GM18511 (cell line): ENCODE data around the gene STAC2.
"Not testable (repeated sequence)": the region's sequence is repeated elsewhere in the genome, so short reads cannot be mapped to it uniquely, and the experiment has no call there.

Experiments used
- ATAC-seq: cut with Tn5 transposase; IDR thresholded peaks from one replicate; pipeline ENCODE4 v1.9.1; 2021; ENCODE audit warnings: mild to moderate bottlenecking, moderate library complexity; ENCODE audit not compliant: unreplicated experiment

Gene STAC2

GRCh38 chr17:39191750-39192510 lies 33.8 kb downstream of the STAC2 start:
- ATAC-seq: no peak

- ATAC-seq: no peak
Measured at GRCh38 chr17:39187152-39187830, 38.5 kb downstream of the STAC2 start.

GRCh38 chr17:39186481-39187002 lies 39.2 kb downstream of the STAC2 start:
- ATAC-seq: no peak

GRCh38 chr17:39183720-39184119 lies 42.0 kb downstream of the STAC2 start:
- no peak for ATAC-seq

- no peak for ATAC-seq
Measured at GRCh38 chr17:39183045-39183444, 42.7 kb downstream of the STAC2 start.

- no peak for ATAC-seq
Measured at GRCh38 chr17:39181303-39181702, 44.4 kb downstream of the STAC2 start.

- ATAC-seq: no peak
Measured at GRCh38 chr17:39178536-39178935, 47.2 kb downstream of the STAC2 start.

- ATAC-seq: no peak
Measured at GRCh38 chr17:39177256-39177655, 48.5 kb downstream of the STAC2 start.

- ATAC-seq: no peak
Measured at GRCh38 chr17:39175695-39176093, 50.1 kb downstream of the STAC2 start.

GRCh38 chr17:39174920-39175694 lies 50.6 kb downstream of the STAC2 start:
- no peak for ATAC-seq

GRCh38 chr17:39173526-39174274 lies 52.0 kb downstream of the STAC2 start:
- ATAC-seq: no peak

- no peak for ATAC-seq
Measured at GRCh38 chr17:39173080-39173479, 52.7 kb downstream of the STAC2 start.

GRCh38 chr17:39171933-39172332 lies 53.8 kb downstream of the STAC2 start:
- no peak for ATAC-seq

GRCh38 chr17:39170558-39170957 lies 55.2 kb downstream of the STAC2 start:
- ATAC-seq: no peak

GRCh38 chr17:39170109-39170508 lies 55.6 kb downstream of the STAC2 start:
- ATAC-seq: no peak

- no peak for ATAC-seq
Measured at GRCh38 chr17:39169518-39169917, 56.2 kb downstream of the STAC2 start.

- no peak for ATAC-seq
Measured at GRCh38 chr17:39169101-39169500, 56.6 kb downstream of the STAC2 start.

GRCh38 chr17:39168503-39168902 lies 57.2 kb downstream of the STAC2 start:
- ATAC-seq: not testable (repeated sequence)

GRCh38 chr17:39167476-39167875 lies 58.3 kb downstream of the STAC2 start:
- no peak for ATAC-seq

GRCh38 chr17:39166437-39167335 lies 59.1 kb downstream of the STAC2 start:
- ATAC-seq: no peak
